ENCODE results near the gene RDX.

Gene RDX

GRCh38 chr11:110125632-110126031, 170.8 kb downstream of the RDX start:
- no peaks in the 10 kb centered on the region for H4K20me1 ChIP-seq (ENCODE audit: insufficient read depth, low read length)
- peaks cover 5% of the 10 kb centered on the region; the same call in 1 of the 2 replicates for H3K4me1 ChIP-seq (ENCODE audit: low read length)
- H3K36me3 ChIP-seq (replicated peaks; ENCODE audit: insufficient read depth, low read length), result no peaks in the 10 kb centered on the region
- H3K79me2 ChIP-seq (ENCODE audit: low read length), result no peaks in the 10 kb centered on the region
- H3K27me3 ChIP-seq (replicated peaks; ENCODE audit: insufficient read depth, low read length), result no peaks in the 10 kb centered on the region
- no peak overlapping the region for H3K9ac ChIP-seq (ENCODE audit: low read length)
- no peaks in the 10 kb centered on the region for H3K9me3 ChIP-seq (replicated peaks; ENCODE audit: insufficient read depth, low read length)
- peak; percentile 49 for DNase-seq
- H3K27ac ChIP-seq (ENCODE audit: low read length), result no peak overlapping the region
- H3K4me3 ChIP-seq (ENCODE audit: low read length), result no peak overlapping the region
- TF ChIP-seq CTCF (IDR thresholded peaks at IDR 0.05; ENCODE audit: low read length), result no peak
- no peak for TF ChIP-seq EZH2phosphoT487 (IDR thresholded peaks at IDR 0.05; ENCODE audit: low read length)
- no peak for TF ChIP-seq EZH2 (optimal IDR thresholded peaks at IDR 0.05; ENCODE audit: low read depth, low read length)
- no peak overlapping the region for H2AFZ ChIP-seq (ENCODE audit: low read length)
- no peaks in the 10 kb centered on the region for H3K9me2 ChIP-seq (replicated peaks; ENCODE audit: insufficient read depth, low read length)
- H3F3A ChIP-seq (ENCODE audit: insufficient read depth, low read length), result no peaks in the 10 kb centered on the region
- no peak overlapping the region for H3K4me2 ChIP-seq (ENCODE audit: low read depth, low read length)
